RWPE1 (cell line): ENCODE data around the gene GPR162.

Experiments used
- CTCF ChIA-PET: fragments of 350-600 bp; sonication (Branson Sonifier 250); formaldehyde crosslinking; extraction: SDS; loops from one replicate; lab custom pipeline; 2021; lab: Yijun Ruan, JAX
- POLR2A ChIA-PET: fragments of 400-600 bp; formaldehyde crosslinking; extraction: SDS; loops from one replicate; lab custom pipeline; 2020; ENCODE audit warnings: antibody characterized with exemption; ENCODE audit not compliant: low non-redundant PET; lab: Yijun Ruan, JAX
- DNase-seq: peaks from one replicate; pipeline ENCODE4 v3.0.0; 2012; ENCODE audit warnings: low spot score
- H3K27ac ChIP-seq: fragments of 450-650 bp; 2 replicates; pipeline ENCODE4 v1.5.1; 2017
- CTCF ChIP-seq: fragments of 450-650 bp; conservative IDR thresholded peaks from 2 replicates; pipeline ENCODE4 v1.5.1; 2017; ENCODE audit warnings: low read depth, mild to moderate bottlenecking

The GPR162 gene

GRCh38 chr12:6827437-6827911 lies 5.9 kb downstream of the GPR162 start:
- CTCF ChIA-PET = interaction anchor here (1.0 kb wide), 1 partner anchor 73 kb away, joined by 3 read pairs; no protein-coding TSS in a partner anchor

DNA sequence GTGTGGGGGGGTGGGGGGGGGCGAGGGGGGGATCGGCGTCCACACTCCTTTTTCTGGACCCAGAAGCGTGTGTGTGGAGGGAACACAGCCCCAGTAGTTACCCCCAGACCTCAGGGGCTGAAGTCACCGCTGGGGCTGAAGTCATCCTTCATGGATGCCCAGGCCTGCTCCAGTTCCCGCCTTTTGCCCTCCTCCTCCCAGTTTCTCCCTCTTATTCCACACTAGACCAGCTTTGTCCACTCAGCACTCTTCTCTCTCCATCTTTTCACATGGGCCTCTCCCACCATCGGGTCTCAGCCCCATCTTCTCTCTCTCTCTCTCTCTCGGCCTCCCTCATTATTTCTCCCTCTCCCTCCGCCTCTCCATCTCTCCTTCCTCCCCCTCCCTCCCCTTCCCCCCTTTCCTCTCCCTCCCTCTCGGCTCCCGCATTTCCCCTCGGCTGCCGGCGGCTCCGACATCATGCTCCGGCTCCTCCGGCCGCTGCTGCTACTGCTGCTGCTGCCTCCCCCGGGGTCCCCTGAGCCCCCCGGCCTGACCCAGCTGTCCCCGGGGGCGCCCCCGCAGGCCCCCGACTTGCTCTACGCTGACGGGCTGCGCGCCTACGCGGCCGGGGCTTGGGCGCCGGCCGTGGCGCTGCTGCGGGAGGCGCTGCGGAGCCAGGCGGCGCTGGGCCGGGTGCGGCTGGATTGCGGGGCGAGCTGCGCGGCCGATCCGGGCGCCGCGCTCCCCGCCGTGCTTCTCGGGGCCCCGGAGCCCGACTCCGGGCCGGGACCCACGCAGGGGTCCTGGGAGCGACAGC lies 6.6 kb downstream of the GPR162 start, which contains the start of gene P3H3:
P3H3 (plus strand) TSS at position 426 of the 799 bp plus-strand sequence; CDS start at position 460, 34 bp downstream.
- ChIA-PET CTCF (interaction anchor here (0.6 to 1.2 kb wide), 4 partner anchors 12 to 74 kb away, joined by 3 read pairs; no protein-coding TSS in a partner anchor), POLR2A (interaction anchor here (0.6 kb wide), 1 partner anchor 25 kb away, joined by 3 read pairs; no protein-coding TSS in a partner anchor)
- peak within 1 kb of the TSS; percentile 78 for H3K27ac ChIP-seq
- 0 out of 2 replicates have a peak, but pooled peaks have one; percentile 7 for TF ChIP-seq CTCF
- no peak for DNase-seq

More at GRCh38 chr12:6827437-6827911, 5.9 kb downstream of the GPR162 start:
- POLR2A ChIA-PET = interaction anchor here (0.6 kb wide), 1 partner anchor 25 kb away, joined by 3 read pairs; no protein-coding TSS in a partner anchor
- no peak for TF ChIP-seq CTCF
- peak overlapping the region; percentile 78 for H3K27ac ChIP-seq
- peak; percentile 75 for DNase-seq

GRCh38 chr12:6828781-6829535 lies 7.3 kb downstream of the GPR162 start:
- CTCF ChIA-PET = interaction anchor here (0.7 to 1.4 kb wide), 3 partner anchors 18 to 57 kb away, joined by 3 to 4 read pairs (median 3); partner anchors contain the start of gene LAG3
- POLR2A ChIA-PET = no interaction called here
- peak overlapping the region; percentile 78 for H3K27ac ChIP-seq
- TF ChIP-seq CTCF = no peak
- no peak for DNase-seq

GRCh38 chr12:6829536-6830220 lies 8.1 kb downstream of the GPR162 start:
- H3K27ac ChIP-seq = peak overlapping the region; percentile 78
- CTCF ChIA-PET = interaction anchor here (0.8 to 1.4 kb wide), 4 partner anchors 17 to 58 kb away, joined by 3 to 4 read pairs (median 3); partner anchors contain the start of gene LAG3
- POLR2A ChIA-PET = no interaction called here
- no peak for TF ChIP-seq CTCF
- no peak for DNase-seq

DNA sequence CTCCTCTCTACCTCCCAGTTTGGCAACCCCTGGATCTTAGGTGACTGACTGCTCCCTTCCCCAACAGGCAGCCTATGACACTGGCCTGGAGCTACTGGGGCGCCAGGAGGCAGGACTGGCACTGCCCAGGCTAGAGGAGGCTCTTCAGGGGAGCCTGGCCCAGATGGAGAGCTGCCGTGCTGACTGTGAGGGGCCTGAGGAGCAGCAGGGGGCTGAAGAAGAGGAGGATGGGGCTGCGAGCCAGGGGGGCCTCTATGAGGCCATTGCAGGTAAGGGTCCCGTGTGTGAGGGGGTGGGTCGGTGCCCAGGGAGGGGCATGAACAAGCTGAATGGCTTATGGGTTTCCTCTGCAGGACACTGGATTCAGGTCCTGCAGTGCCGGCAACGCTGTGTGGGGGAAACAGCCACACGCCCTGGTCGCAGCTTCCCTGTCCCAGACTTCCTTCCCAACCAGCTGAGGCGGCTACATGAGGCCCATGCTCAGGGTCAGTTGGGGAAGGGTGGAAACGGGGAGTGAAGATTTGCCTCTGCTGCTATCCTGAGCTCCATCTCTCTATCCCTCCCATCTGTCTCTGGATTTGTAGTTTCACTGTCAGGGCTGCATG lies 8.8 kb downstream of the GPR162 start:
- CTCF ChIA-PET = interaction anchor here (0.8 to 1.4 kb wide), 3 partner anchors 16 to 58 kb away, joined by 3 to 4 read pairs (median 3); partner anchors contain the start of gene LAG3
- no peak for TF ChIP-seq CTCF
- POLR2A ChIA-PET = no interaction called here
- peak overlapping the region; percentile 78; the same call in 1 of the 2 replicates for H3K27ac ChIP-seq
- no peak for DNase-seq
